Measurements from ENCODE around the gene RALGPS1. TPM values are rescaled to one million over a fixed set of nuclear protein-coding genes. Genes with fewer than 3 reads are reported as not detected.

The RALGPS1 gene
- total and polyA plus RNA-seq, 2 donors (not counting 1 experiment from before 2014, with no cell fraction given) = 19.7 to 39.9 TPM

GRCh38 chr9:127122176-127123063, 207.8 kb downstream of the RALGPS1 start, which contains the start of gene ANGPTL2:
Gene ANGPTL2, minus strand, starts transcription at chr9:127122635. Its CDS starts 13,904 bp downstream, at chr9:127108731.
- peaks cover 22% of the 10 kb centered on the region for H3K27me3 Mint-ChIP-seq
- H3K27ac ChIP-seq (ENCODE audit: low read length in 2 of 2) = no peak within 1 kb of the TSS
- WGBS (ENCODE audit: insufficient coverage) = 20% methylated on average over 43 of the region's 43 CpGs
- H3K9me3 Mint-ChIP-seq (ENCODE audit: insufficient read depth) = no peaks in the 10 kb centered on the region
- peaks cover 0 to 14% (median 5%) of the 10 kb centered on the region in 4 experiments for H3K27me3 ChIP-seq (replicated peaks in 1 of 4; ENCODE audit: control extremely low read depth in 1 of 4, control insufficient read depth in 3 of 4, insufficient read depth in 4 of 4, low read length in 3 of 4)
- ATAC-seq (ENCODE audit: low read depth) (peak; percentile 53), DNase-seq (peak; percentile 49)
- H3K27ac Mint-ChIP-seq = no peak within 1 kb of the TSS
- ChIA-PET CTCF (no interaction called here), POLR2A (no interaction called here)
- H3K4me1 Mint-ChIP-seq = peaks cover 38% of the 10 kb centered on the region
- TF ChIP-seq CTCF (IDR thresholded peaks at IDR 0.05) (no peak), EZH2 (IDR thresholded peaks at IDR 0.05; ENCODE audit: borderline replicate concordance, insufficient read depth, low read depth, low read length, poor library complexity, severe bottlenecking) (no peak)
- peak within 1 kb of the TSS; percentile 13 for H3K9ac ChIP-seq (ENCODE audit: low read length)
- no peaks in the 10 kb centered on the region for H3K9me3 ChIP-seq (ENCODE audit: control extremely low read depth in 1 of 3, control insufficient read depth in 2 of 3, insufficient read depth in 1 of 3, low read length in 2 of 3)
- no peaks in the 10 kb centered on the region for H4K20me1 ChIP-seq (ENCODE audit: control insufficient read depth, insufficient read depth, low read length, poor library complexity, severe bottlenecking)
- H3K4me3 ChIP-seq (ENCODE audit: control extremely low read depth in 1 of 5, extremely low read depth in 1 of 5, insufficient read depth in 1 of 5, low read depth in 2 of 5, low read length in 4 of 5) = peak within 1 kb of the TSS in 3 of 5 experiments; percentile 7 to 17 (median 11)
- intact Hi-C loops (cut with micrococcal nuclease) = no loop called here
- no peaks in the 10 kb centered on the region for H3K36me3 ChIP-seq (replicated peaks in 1 of 2; ENCODE audit: control extremely low read depth in 1 of 2, control insufficient read depth in 1 of 2, extremely low read depth in 1 of 2, insufficient read depth in 2 of 2, low read length in 1 of 2)
- H3K4me3 Mint-ChIP-seq = peak within 1 kb of the TSS; percentile 47
- peaks cover 19 to 30% of the 10 kb centered on the region in 2 donors for H3K4me1 ChIP-seq (ENCODE audit: control insufficient read depth in 2 of 2, insufficient read depth in 2 of 2, low read length in 2 of 2)
- H2AFZ ChIP-seq (ENCODE audit: insufficient read depth, low read depth, low read length, poor library complexity, severe bottlenecking) = no peak within 1 kb of the TSS
- H3K79me2 ChIP-seq (ENCODE audit: control insufficient read depth, insufficient read depth, low read length) = no peaks in the 10 kb centered on the region
- H3K4me2 ChIP-seq (replicated peaks; ENCODE audit: low read depth, low read length, poor library complexity, severe bottlenecking) = peak within 1 kb of the TSS; percentile 64

Data from B cell (primary cell).